GM19438 (cell line): Measurements from ENCODE around the gene SH2D2A.

Experiments used
- ATAC-seq: cut with Tn5 transposase; IDR thresholded peaks from one replicate; pipeline ENCODE4 v1.9.1; 2021; ENCODE audit warnings: low read depth; ENCODE audit not compliant: unreplicated experiment

SH2D2A gene

GRCh38 chr1:156848461-156849150 is 32.0 kb upstream of the SH2D2A start:
- no peak for ATAC-seq

GRCh38 chr1:156847591-156848460 is 31.2 kb upstream of the SH2D2A start:
- no peak for ATAC-seq

GRCh38 chr1:156846643-156847042 is 30.0 kb upstream of the SH2D2A start:
- ATAC-seq: no peak

- no peak for ATAC-seq
Observed at GRCh38 chr1:156845953-156846545, 29.4 kb upstream of the SH2D2A start.

- ATAC-seq: no peak
Observed at GRCh38 chr1:156845055-156845952, 28.7 kb upstream of the SH2D2A start.

GRCh38 chr1:156844638-156845037 is 28.0 kb upstream of the SH2D2A start:
- no peak for ATAC-seq

- no peak for ATAC-seq
Observed at GRCh38 chr1:156844102-156844501, 27.5 kb upstream of the SH2D2A start.

GRCh38 chr1:156842618-156843300 is 26.1 kb upstream of the SH2D2A start:
- ATAC-seq: no peak

GRCh38 chr1:156841295-156841855 is 24.7 kb upstream of the SH2D2A start:
- no peak for ATAC-seq

- ATAC-seq: no peak
Observed at GRCh38 chr1:156840898-156841279, 24.2 kb upstream of the SH2D2A start.

GRCh38 chr1:156840186-156840897 is 23.7 kb upstream of the SH2D2A start:
- no peak for ATAC-seq

GRCh38 chr1:156839426-156840109 is 22.9 kb upstream of the SH2D2A start:
- no peak for ATAC-seq

GRCh38 chr1:156838972-156839371 is 22.3 kb upstream of the SH2D2A start:
- no peak for ATAC-seq

- no peak for ATAC-seq
Observed at GRCh38 chr1:156836892-156837291, 20.2 kb upstream of the SH2D2A start.

GRCh38 chr1:156836041-156836654 is 19.5 kb upstream of the SH2D2A start:
- no peak for ATAC-seq

- no peak for ATAC-seq
Observed at GRCh38 chr1:156834322-156834721, 17.7 kb upstream of the SH2D2A start.

GRCh38 chr1:156833603-156834002 is 17.0 kb upstream of the SH2D2A start:
- ATAC-seq: no peak

- ATAC-seq: no peak
Observed at GRCh38 chr1:156832434-156832833, 15.8 kb upstream of the SH2D2A start.
